Liver (tissue), 3 donors: ENCODE measurements around the gene PGM5.
"Not testable (repeated sequence)": the region's sequence is repeated elsewhere in the genome, so short reads cannot be mapped to it uniquely, and the experiment has no call there.

ENCODE experiments used
- ATF3 ChIP-seq: IDR thresholded peaks from 2 replicates; pipeline ENCODE4 v1.6.1; 2016; ENCODE audit warnings: antibody characterized with exemption
- CTCF ChIP-seq: fragments of 150-350 bp; IDR thresholded peaks from 2 replicates; pipeline ENCODE4 v1.5.1; 2017; ENCODE audit warnings: improper control_type of control experiment, low read depth, low read length; ENCODE audit not compliant: missing input control
- EGR1 ChIP-seq, 2 donors: IDR thresholded peaks; 2 replicates each; pipeline ENCODE4 v1.6.1; 2016 to 2018; ENCODE audit warnings: antibody characterized with exemption in 2 of 2, low read depth in 2 of 2
- RAD21 ChIP-seq, 2 donors: IDR thresholded peaks; 2 replicates each; pipeline ENCODE4 v1.6.1; 2016; ENCODE audit warnings: antibody characterized with exemption in 2 of 2, mild to moderate bottlenecking in 2 of 2
- donor health status: healthy.
- donor health status: healthy.

- not testable (repeated sequence) for TF ChIP-seq CTCF; ATF3; EGR1 (IDR thresholded peaks at IDR 0.05; ENCODE audit: low read depth in 2 of 2); RAD21 (IDR thresholded peaks at IDR 0.05)
These were observed 33.1 kb downstream of the PGM5 start for GRCh38 chr9:68389558-68389957.
